K562 (cell line): ENCODE results near the gene NIN. TPM values are rescaled to one million over a fixed set of nuclear protein-coding genes. Genes with fewer than 3 reads are reported as not detected.

Experiments
- ARID2 ChIP-seq: fragments of 450-650 bp; IDR thresholded peaks from 2 replicates; pipeline ENCODE4 v1.6.1; 2017; ENCODE audit warnings: antibody characterized with exemption, mild to moderate bottlenecking
- BDP1 ChIP-seq: IDR thresholded peaks from 3 replicates; pipeline ENCODE4 v1.6.1; 2011; ENCODE audit not compliant: insufficient read length, insufficient read depth
- CBFA2T2 ChIP-seq: fragments of 450-650 bp; conservative IDR thresholded peaks from 2 replicates; pipeline ENCODE4 v1.6.1; 2017; ENCODE audit warnings: mild to moderate bottlenecking
- CHD2 ChIP-seq: IDR thresholded peaks from 2 replicates; pipeline ENCODE4 v1.6.1; 2011; ENCODE audit warnings: low read depth, low read length
- CREBBP ChIP-seq: IDR thresholded peaks from one replicate; pipeline ENCODE4 v1.6.1; 2012; ENCODE audit warnings: low read depth, mild to moderate bottlenecking, control low read depth, inconsistent platforms, low read length
- E2F6 ChIP-seq, 2 experiments: IDR thresholded peaks; 2 replicates each; pipeline ENCODE4 v1.6.1; 2011; ENCODE audit warnings: borderline replicate concordance in 1 of 2, control low read depth in 1 of 2, low read depth in 1 of 2, low read length in 1 of 2, mild to moderate bottlenecking in 1 of 2, mixed read lengths in 1 of 2, moderate library complexity in 1 of 2; ENCODE audit not compliant: insufficient read depth in 1 of 2, insufficient read length in 1 of 2, poor library complexity in 1 of 2, severe bottlenecking in 1 of 2; ENCODE audit errors: extremely low read depth in 1 of 2
- FOXP4 ChIP-seq: sonication (generic); formaldehyde crosslinking; IDR thresholded peaks from 2 replicates; pipeline ENCODE4 v1.8.0; 2022; ENCODE audit warnings: mild to moderate bottlenecking, missing genetic modification reagents, borderline replicate concordance
- GTF2E2 ChIP-seq: fragments of 200-800 bp; sonication (Bioruptor generic); IDR thresholded peaks from 2 replicates; pipeline ENCODE4 v1.6.1; 2016; ENCODE audit warnings: missing genetic modification characterization, missing compliant biosample characterization
- KDM5B ChIP-seq: fragments of 200-600 bp; sonication (generic); IDR thresholded peaks from 2 replicates; pipeline ENCODE4 v1.6.1; 2012; ENCODE audit warnings: low read depth, mild to moderate bottlenecking, moderate library complexity, low read length, control low read depth, inconsistent platforms; ENCODE audit not compliant: insufficient replicate concordance
- NFIC ChIP-seq: fragments of 450-650 bp; IDR thresholded peaks from 2 replicates; pipeline ENCODE4 v1.6.1; 2017; ENCODE audit warnings: mild to moderate bottlenecking, inconsistent platforms
- PHF21A ChIP-seq: fragments of 450-650 bp; IDR thresholded peaks from 2 replicates; pipeline ENCODE4 v1.6.1; 2017; ENCODE audit warnings: low read depth, borderline replicate concordance
- PREB ChIP-seq: sonication (generic); formaldehyde crosslinking; IDR thresholded peaks from 2 replicates; pipeline ENCODE4 v1.8.1; 2023; ENCODE audit warnings: mild to moderate bottlenecking, missing genetic modification reagents
- SMARCB1 ChIP-seq: IDR thresholded peaks from 2 replicates; pipeline ENCODE4 v1.6.1; 2011; ENCODE audit warnings: improper control_type of control experiment, low read depth; ENCODE audit not compliant: insufficient read length
- SNIP1 ChIP-seq: fragments of 450-650 bp; IDR thresholded peaks from 2 replicates; pipeline ENCODE4 v1.7.1; 2017; ENCODE audit warnings: low read depth, mild to moderate bottlenecking
- TEAD4 ChIP-seq, 2 experiments: sonication (generic) in 1 of 2; formaldehyde crosslinking in 1 of 2; IDR thresholded peaks; 2 replicates each; pipeline versions ENCODE4 v1.6.1 to v1.8.0; 2012 to 2022; ENCODE audit warnings: borderline replicate concordance in 1 of 2, inconsistent platforms in 1 of 2, low read length in 1 of 2, mild to moderate bottlenecking in 1 of 2, missing genetic modification reagents in 1 of 2
- UBTF ChIP-seq, 2 experiments: IDR thresholded peaks; 2 replicates each; pipeline ENCODE4 v1.6.1; 2012; ENCODE audit warnings: improper control_type of control experiment in 2 of 2, low read depth in 2 of 2, low read length in 2 of 2, borderline replicate concordance in 1 of 2
- ZBED1 ChIP-seq: IDR thresholded peaks from 2 replicates; pipeline ENCODE4 v1.6.1; 2014
- ZBTB8A ChIP-seq: fragments of 450-650 bp; IDR thresholded peaks from 2 replicates; pipeline ENCODE4 v1.6.1; 2018; ENCODE audit warnings: mild to moderate bottlenecking, moderate library complexity; ENCODE audit not compliant: partially characterized antibody
- ZNF232 ChIP-seq: sonication (generic); formaldehyde crosslinking; IDR thresholded peaks from 2 replicates; pipeline ENCODE4 v1.8.0; 2022; ENCODE audit warnings: mild to moderate bottlenecking, missing genetic modification reagents
- ZNF445 ChIP-seq: fragments of 250-450 bp; sonication (Bioruptor Pico); IDR thresholded peaks from 2 replicates; pipeline ENCODE4 v1.4.0; 2020; ENCODE audit warnings: low read depth, mild to moderate bottlenecking, moderate library complexity
- ZNF57 ChIP-seq: fragments of 450-650 bp; formaldehyde crosslinking; IDR thresholded peaks from 2 replicates; pipeline ENCODE4 v1.4.0; 2020; ENCODE audit warnings: mild to moderate bottlenecking, moderate library complexity
- polyA plus RNA-seq, 8 experiments: library from polyadenylated mRNA; depleted of rRNA in 4 of 8; stranded (reverse) in 5 of 8; unstranded in 3 of 8; fragments of >200 nt; fragmentation: Nextera tagmentation in 2 of 8; fragmentation: Illumina TruSeq in 1 of 8; extraction: Ambion mirVana in 2 of 8; extraction: Trizol in 1 of 8; gene quantifications; 2 replicates each; pipeline versions ENCODE4 v1.2.1 to v1.2.3, GENCODE V29; 2011 to 2014; ENCODE audit warnings: inconsistent platforms in 1 of 8, missing spikeins in 1 of 8
- total RNA-seq, 7 experiments: library from RNA; depleted of rRNA in 6 of 7; stranded (reverse); fragments of >200 nt in 6 of 7; fragmentation: Illumina TruSeq in 2 of 7; extraction: Trizol in 2 of 7; gene quantifications; 2 replicates each; pipeline versions ENCODE4 v1.2.1 to v1.2.3, GENCODE V29; 2011 to 2021; ENCODE audit warnings: low replicate concordance in 1 of 7

The NIN gene
- total and polyA plus RNA-seq, 9 of the 15 experiments (the other 6 are each of a cell fraction or from before 2014, with no cell fraction given) = 0.84 to 8.4 (median 5.0) TPM

- TF ChIP-seq E2F6 (IDR thresholded peaks at IDR 0.05; ENCODE audit: borderline replicate concordance in 1 of 2, extremely low read depth in 1 of 2, insufficient read depth in 1 of 2, insufficient read length in 1 of 2, low read depth in 1 of 2, low read length in 1 of 2, poor library complexity in 1 of 2, severe bottlenecking in 1 of 2) (no peak), ZNF232 (CRISPR knock-in tag) (no peak), ZNF57 (no peak), TEAD4 (IDR thresholded peaks at IDR 0.05; ENCODE audit: low read length) (no peak), TEAD4 (CRISPR knock-in tag; IDR thresholded peaks at IDR 0.05; ENCODE audit: borderline replicate concordance) (no peak), CREBBP (no peak), UBTF (IDR thresholded peaks at IDR 0.05; ENCODE audit: borderline replicate concordance in 1 of 2, low read depth in 2 of 2, low read length in 2 of 2) (0 out of 4 replicates have a peak, but pooled peaks have one; percentile 58 to 66), NFIC (no peak), ZNF445 (no peak), BDP1 (no peak), ZBED1 (no peak), KDM5B (no peak), ARID2 (no peak), CHD2 (no peak), CBFA2T2 (no peak), PHF21A (no peak), GTF2E2 (tag) (0 out of 2 replicates have a peak, but pooled peaks have one; percentile 38), SMARCB1 (no peak), PREB (CRISPR knock-in tag) (no peak), FOXP4 (CRISPR knock-in tag) (no peak), ZBTB8A (no peak), SNIP1 (no peak)
These were observed 674 bp downstream of the NIN start (continued) for GRCh38 chr14:50830044-50830931.
